ENCODE results near the gene COX7B.
"Not testable (repeated sequence)": the region's sequence is repeated elsewhere in the genome, so short reads cannot be mapped to it uniquely, and the experiment has no call there.

COX7B gene

GRCh38 chrX:77917294-77917933, 18.1 kb downstream of the COX7B start:
- Histone ChIP-seq H3K27me3 (ENCODE audit: control insufficient read depth, insufficient read depth, low read length, poor library complexity, severe bottlenecking) (no peaks in the 10 kb centered on the region), H3K36me3 (ENCODE audit: control insufficient read depth, insufficient read depth, low read length) (no peaks in the 10 kb centered on the region)
- 89 to 90% methylated on average over 2 of the region's 2 CpGs for WGBS, 2 experiments

DNA sequence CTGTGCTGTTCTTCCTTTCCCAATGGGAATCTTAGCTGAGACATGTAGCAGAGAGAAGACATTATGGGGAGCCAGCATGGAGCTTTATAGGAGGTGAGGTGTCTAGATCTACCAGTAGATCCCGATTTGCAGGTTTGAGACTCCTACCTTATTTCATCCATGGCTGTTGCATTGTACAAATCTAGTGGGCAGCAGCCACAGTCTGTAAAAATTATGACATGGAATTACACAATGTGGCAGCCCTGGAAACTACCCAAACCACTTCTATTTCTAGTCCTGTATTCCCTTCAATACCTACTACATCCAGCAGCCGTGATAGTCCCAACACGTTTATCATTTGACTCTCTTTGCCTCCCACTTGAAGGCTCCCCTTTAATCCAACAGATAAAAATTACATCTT, 19.3 kb downstream of the COX7B start:
- H3K4me3 ChIP-seq (ENCODE audit: insufficient read depth, low read depth, low read length) = no peak overlapping the region
- 90 to 94% methylated on average over 2 to 3 of the region's 3 CpGs for WGBS, 2 experiments
- no peaks in the 10 kb centered on the region for H3K9me3 ChIP-seq (ENCODE audit: control insufficient read depth, low read length)
- no peaks in the 10 kb centered on the region for H3K27me3 ChIP-seq (ENCODE audit: control insufficient read depth, insufficient read depth, low read length, poor library complexity, severe bottlenecking)
- no peaks in the 10 kb centered on the region for H3K36me3 ChIP-seq (ENCODE audit: control insufficient read depth, insufficient read depth, low read length)
- H3K27ac ChIP-seq (ENCODE audit: insufficient read depth, low read depth, low read length, poor library complexity, severe bottlenecking) = no peak overlapping the region
- H3K4me1 ChIP-seq (ENCODE audit: control insufficient read depth, insufficient read depth, low read length) = no peaks in the 10 kb centered on the region

More at GRCh38 chrX:77917294-77917933, 18.1 kb downstream of the COX7B start:
- H3K9me3 ChIP-seq (ENCODE audit: control insufficient read depth, low read length) = no peaks in the 10 kb centered on the region
- H3K4me3 ChIP-seq (ENCODE audit: insufficient read depth, low read depth, low read length) = no peak overlapping the region
- no peak overlapping the region for H3K27ac ChIP-seq (ENCODE audit: insufficient read depth, low read depth, low read length, poor library complexity, severe bottlenecking)
- H3K4me1 ChIP-seq (ENCODE audit: control insufficient read depth, insufficient read depth, low read length) = no peaks in the 10 kb centered on the region

- H3K9me3 ChIP-seq (ENCODE audit: control insufficient read depth, low read length); H3K4me1 ChIP-seq (ENCODE audit: control insufficient read depth, insufficient read depth, low read length); H3K4me3 ChIP-seq (ENCODE audit: insufficient read depth, low read depth, low read length); H3K27ac ChIP-seq (ENCODE audit: insufficient read depth, low read depth, low read length, poor library complexity, severe bottlenecking); H3K27me3 ChIP-seq (ENCODE audit: control insufficient read depth, insufficient read depth, low read length, poor library complexity, severe bottlenecking); H3K36me3 ChIP-seq (ENCODE audit: control insufficient read depth, insufficient read depth, low read length): not testable (repeated sequence)
- WGBS, 2 experiments = 81 to 84% methylated on average over 6 of the region's 6 CpGs
Measured at GRCh38 chrX:77919370-77919769, 20.1 kb downstream of the COX7B start.

DNA sequence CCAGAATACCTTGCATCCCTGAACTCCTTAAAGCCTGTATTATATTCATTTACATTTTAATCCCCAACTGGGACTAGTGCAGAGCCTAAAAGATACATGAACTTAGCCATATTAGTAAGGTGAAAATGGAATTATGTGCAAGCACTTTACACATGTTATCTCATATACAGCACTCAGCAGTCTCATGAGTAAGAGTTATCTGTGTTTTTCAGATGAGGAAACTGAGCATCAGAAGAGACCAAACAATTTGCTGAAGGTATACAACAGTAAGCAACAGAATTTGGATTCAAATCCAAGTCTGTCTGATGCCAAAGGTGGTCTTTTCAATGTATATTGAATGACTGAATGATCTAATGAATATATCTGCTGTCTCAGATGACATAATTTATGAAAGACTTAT, 23.5 kb downstream of the COX7B start:
- no peaks in the 10 kb centered on the region for H3K9me3 ChIP-seq (ENCODE audit: control insufficient read depth, low read length)
- H3K4me1 ChIP-seq (ENCODE audit: control insufficient read depth, insufficient read depth, low read length) = no peaks in the 10 kb centered on the region
- H3K4me3 ChIP-seq (ENCODE audit: insufficient read depth, low read depth, low read length) = no peak overlapping the region
- H3K27me3 ChIP-seq (ENCODE audit: control insufficient read depth, insufficient read depth, low read length, poor library complexity, severe bottlenecking) = no peaks in the 10 kb centered on the region
- no peak overlapping the region for H3K27ac ChIP-seq (ENCODE audit: insufficient read depth, low read depth, low read length, poor library complexity, severe bottlenecking)
- no peaks in the 10 kb centered on the region for H3K36me3 ChIP-seq (ENCODE audit: control insufficient read depth, insufficient read depth, low read length)

DNA sequence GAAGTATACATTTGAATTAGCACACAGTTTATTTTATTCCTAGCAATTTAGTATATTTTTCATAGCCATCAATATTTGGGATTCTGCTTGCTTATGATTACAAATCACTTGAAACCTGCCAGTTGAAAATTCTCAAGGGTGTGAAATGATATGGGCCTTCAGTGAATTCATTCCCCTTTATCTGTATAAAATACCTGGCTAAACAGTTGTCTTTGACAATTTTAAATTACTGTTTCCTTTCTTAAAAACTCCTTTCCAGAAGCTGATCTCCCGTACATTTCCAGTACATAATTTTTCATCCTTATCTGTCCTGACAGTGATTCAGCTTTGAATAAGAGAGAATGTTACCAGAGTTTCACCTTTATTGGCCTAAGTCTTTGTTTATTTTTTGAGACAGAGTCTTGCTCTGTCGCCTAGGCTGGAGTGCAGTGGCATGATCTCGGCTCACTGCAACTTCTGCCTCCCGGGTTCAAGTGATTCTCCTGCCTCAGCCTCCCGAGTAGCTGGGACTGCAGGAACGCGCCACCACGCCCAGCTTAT, 25.1 kb downstream of the COX7B start:
- H3K4me1 ChIP-seq (ENCODE audit: control insufficient read depth, insufficient read depth, low read length) = no peaks in the 10 kb centered on the region
- H3K27ac ChIP-seq (ENCODE audit: insufficient read depth, low read depth, low read length, poor library complexity, severe bottlenecking) = no peak overlapping the region
- H3K36me3 ChIP-seq (ENCODE audit: control insufficient read depth, insufficient read depth, low read length) = no peaks in the 10 kb centered on the region
- no peaks in the 10 kb centered on the region for H3K9me3 ChIP-seq (ENCODE audit: control insufficient read depth, low read length)
- H3K4me3 ChIP-seq (ENCODE audit: insufficient read depth, low read depth, low read length) = no peak overlapping the region
- no peaks in the 10 kb centered on the region for H3K27me3 ChIP-seq (ENCODE audit: control insufficient read depth, insufficient read depth, low read length, poor library complexity, severe bottlenecking)
- 88 to 90% methylated on average over 7 to 8 of the region's 8 CpGs for WGBS, 2 experiments

DNA sequence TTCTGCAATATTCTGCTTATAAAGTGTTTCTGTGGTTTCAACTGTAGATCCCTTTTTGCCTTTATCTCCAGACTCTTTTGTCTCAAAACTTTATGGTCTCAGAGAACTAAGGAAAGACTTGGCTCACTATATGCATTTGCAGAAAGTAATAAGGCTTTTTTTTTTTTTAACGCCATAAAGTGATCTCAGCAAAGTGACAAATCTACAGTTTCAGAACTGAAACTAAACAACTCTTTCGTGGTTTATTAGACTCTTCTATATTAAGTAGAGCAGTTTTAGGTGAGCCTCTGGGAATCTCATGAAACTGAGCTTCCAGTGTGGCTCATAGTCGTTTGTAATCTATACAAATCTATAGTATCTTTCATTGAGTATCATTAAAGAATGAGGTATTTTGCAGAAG, 26.5 kb downstream of the COX7B start:
- Histone ChIP-seq H3K27me3 (ENCODE audit: control insufficient read depth, insufficient read depth, low read length, poor library complexity, severe bottlenecking) (no peaks in the 10 kb centered on the region), H3K9me3 (ENCODE audit: control insufficient read depth, low read length) (no peaks in the 10 kb centered on the region), H3K4me3 (ENCODE audit: insufficient read depth, low read depth, low read length) (no peak overlapping the region), H3K36me3 (ENCODE audit: control insufficient read depth, insufficient read depth, low read length) (no peaks in the 10 kb centered on the region), H3K27ac (ENCODE audit: insufficient read depth, low read depth, low read length, poor library complexity, severe bottlenecking) (no peak overlapping the region), H3K4me1 (ENCODE audit: control insufficient read depth, insufficient read depth, low read length) (no peaks in the 10 kb centered on the region)
- no CpG with 5 or more reads among the region's 3 CpGs for WGBS, 2 experiments

- Histone ChIP-seq H3K9me3 (ENCODE audit: control insufficient read depth, low read length) (no peaks in the 10 kb centered on the region), H3K27ac (ENCODE audit: insufficient read depth, low read depth, low read length, poor library complexity, severe bottlenecking) (no peak overlapping the region), H3K27me3 (ENCODE audit: control insufficient read depth, insufficient read depth, low read length, poor library complexity, severe bottlenecking) (no peaks in the 10 kb centered on the region), H3K4me1 (ENCODE audit: control insufficient read depth, insufficient read depth, low read length) (no peaks in the 10 kb centered on the region), H3K4me3 (ENCODE audit: insufficient read depth, low read depth, low read length) (no peak overlapping the region), H3K36me3 (ENCODE audit: control insufficient read depth, insufficient read depth, low read length) (no peaks in the 10 kb centered on the region)
- WGBS, 2 experiments = 67 to 94% methylated on average over 1 of the region's 1 CpG
Measured at GRCh38 chrX:77930581-77930980, 31.3 kb downstream of the COX7B start.

DNA sequence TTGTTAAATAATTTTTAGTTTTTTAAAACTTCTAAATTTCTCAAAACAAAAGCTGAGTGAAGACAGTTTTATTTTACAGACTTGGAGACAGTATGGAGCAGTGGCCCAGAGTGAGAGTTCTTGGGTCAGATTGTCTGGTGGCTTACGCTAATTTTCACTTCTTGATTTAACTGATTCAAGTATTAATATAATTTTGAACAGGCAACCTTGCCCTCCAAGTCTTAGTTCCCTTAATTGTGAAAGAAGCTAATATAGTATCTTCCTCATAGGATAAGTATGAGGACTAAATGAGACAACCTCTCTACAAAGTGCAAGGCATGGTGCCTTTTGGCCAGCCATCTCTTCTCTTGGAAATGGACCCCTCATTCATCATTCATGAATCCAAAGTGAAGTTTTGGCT, 36.6 kb downstream of the COX7B start:
- Histone ChIP-seq H3K4me3 (ENCODE audit: insufficient read depth, low read depth, low read length) (no peak overlapping the region), H3K9me3 (ENCODE audit: control insufficient read depth, low read length) (no peaks in the 10 kb centered on the region), H3K27me3 (ENCODE audit: control insufficient read depth, insufficient read depth, low read length, poor library complexity, severe bottlenecking) (no peaks in the 10 kb centered on the region), H3K4me1 (ENCODE audit: control insufficient read depth, insufficient read depth, low read length) (no peaks in the 10 kb centered on the region), H3K27ac (ENCODE audit: insufficient read depth, low read depth, low read length, poor library complexity, severe bottlenecking) (no peak overlapping the region), H3K36me3 (ENCODE audit: control insufficient read depth, insufficient read depth, low read length) (no peaks in the 10 kb centered on the region)
- WGBS, 2 experiments = no CpG with 5 or more reads among the region's 1 CpG

DNA sequence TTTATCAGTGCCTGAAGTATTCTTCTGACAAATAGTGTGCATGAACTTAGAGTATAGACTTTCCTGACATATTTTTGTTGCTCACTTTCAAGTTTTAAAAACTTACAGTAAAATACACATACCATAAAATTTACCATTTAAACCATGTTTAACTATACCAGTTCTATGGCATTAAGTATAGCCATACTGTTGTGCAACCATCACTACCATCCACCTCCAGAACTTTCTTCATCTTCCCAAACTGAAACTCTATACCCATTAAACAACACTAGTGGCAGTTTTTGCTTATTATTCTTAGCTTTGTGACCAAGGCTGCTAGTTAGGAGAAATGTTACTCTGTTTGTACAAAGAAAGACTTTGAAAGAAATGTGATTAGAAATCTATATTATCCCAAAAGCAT, 37.0 kb downstream of the COX7B start:
- H3K4me3 ChIP-seq (ENCODE audit: insufficient read depth, low read depth, low read length) = no peak overlapping the region
- no peaks in the 10 kb centered on the region for H3K27me3 ChIP-seq (ENCODE audit: control insufficient read depth, insufficient read depth, low read length, poor library complexity, severe bottlenecking)

DNA sequence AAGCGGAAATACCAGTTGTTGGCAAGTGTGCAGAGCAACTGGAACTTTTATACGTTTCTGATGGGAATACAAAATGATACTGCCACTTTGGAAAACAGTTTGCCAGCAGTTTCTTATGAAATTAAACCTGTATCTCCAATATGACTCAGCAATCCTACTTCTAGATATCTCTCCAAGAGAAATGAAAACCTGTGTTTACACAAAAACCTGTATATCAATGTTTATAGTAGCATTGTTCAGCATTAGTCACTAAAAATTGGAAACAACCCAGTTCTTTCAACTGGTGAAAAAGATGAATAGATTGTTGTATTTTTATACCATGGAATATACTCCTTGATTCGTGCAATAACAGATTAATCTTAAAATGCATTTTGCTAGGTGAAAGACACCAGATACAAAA, 38.0 kb downstream of the COX7B start:
- H3K4me1 ChIP-seq (ENCODE audit: control insufficient read depth, insufficient read depth, low read length) = no peaks in the 10 kb centered on the region
- H3K36me3 ChIP-seq (ENCODE audit: control insufficient read depth, insufficient read depth, low read length) = no peaks in the 10 kb centered on the region
- no peaks in the 10 kb centered on the region for H3K27me3 ChIP-seq (ENCODE audit: control insufficient read depth, insufficient read depth, low read length, poor library complexity, severe bottlenecking)
- H3K9me3 ChIP-seq (ENCODE audit: control insufficient read depth, low read length) = no peaks in the 10 kb centered on the region
- H3K27ac ChIP-seq (ENCODE audit: insufficient read depth, low read depth, low read length, poor library complexity, severe bottlenecking) = no peak overlapping the region
- no peak overlapping the region for H3K4me3 ChIP-seq (ENCODE audit: insufficient read depth, low read depth, low read length)
- 94 to 97% methylated on average over 2 of the region's 3 CpGs for WGBS, 2 experiments

More for the DNA sequence above, 37.0 kb downstream of the COX7B start:
- Histone ChIP-seq H3K4me1 (ENCODE audit: control insufficient read depth, insufficient read depth, low read length) (no peaks in the 10 kb centered on the region), H3K9me3 (ENCODE audit: control insufficient read depth, low read length) (no peaks in the 10 kb centered on the region), H3K27ac (ENCODE audit: insufficient read depth, low read depth, low read length, poor library complexity, severe bottlenecking) (no peak overlapping the region), H3K36me3 (ENCODE audit: control insufficient read depth, insufficient read depth, low read length) (no peaks in the 10 kb centered on the region)
